Measurements from ENCODE around the gene SPO11.

SPO11 gene

DNA sequence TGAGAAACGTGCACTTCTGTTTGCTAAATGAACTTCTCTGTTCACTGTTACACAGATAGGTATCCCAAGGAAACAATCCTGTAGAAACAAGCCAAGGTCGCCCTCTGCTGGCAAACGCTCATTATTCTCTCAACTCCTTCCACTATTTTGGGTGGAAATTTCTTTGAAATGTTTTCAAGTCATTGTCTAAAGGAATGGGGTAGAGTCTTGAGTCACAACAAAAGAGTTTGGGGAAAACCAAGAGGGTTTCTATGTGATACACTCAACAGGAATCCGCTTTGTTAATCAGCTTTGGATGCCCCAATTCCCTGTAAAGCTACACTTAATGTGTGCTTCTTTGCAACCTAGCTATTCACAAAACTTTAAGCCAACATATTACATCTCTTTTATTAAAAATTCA is 16.9 kb downstream of the SPO11 start:
- TF ChIP-seq, protein P1, sequence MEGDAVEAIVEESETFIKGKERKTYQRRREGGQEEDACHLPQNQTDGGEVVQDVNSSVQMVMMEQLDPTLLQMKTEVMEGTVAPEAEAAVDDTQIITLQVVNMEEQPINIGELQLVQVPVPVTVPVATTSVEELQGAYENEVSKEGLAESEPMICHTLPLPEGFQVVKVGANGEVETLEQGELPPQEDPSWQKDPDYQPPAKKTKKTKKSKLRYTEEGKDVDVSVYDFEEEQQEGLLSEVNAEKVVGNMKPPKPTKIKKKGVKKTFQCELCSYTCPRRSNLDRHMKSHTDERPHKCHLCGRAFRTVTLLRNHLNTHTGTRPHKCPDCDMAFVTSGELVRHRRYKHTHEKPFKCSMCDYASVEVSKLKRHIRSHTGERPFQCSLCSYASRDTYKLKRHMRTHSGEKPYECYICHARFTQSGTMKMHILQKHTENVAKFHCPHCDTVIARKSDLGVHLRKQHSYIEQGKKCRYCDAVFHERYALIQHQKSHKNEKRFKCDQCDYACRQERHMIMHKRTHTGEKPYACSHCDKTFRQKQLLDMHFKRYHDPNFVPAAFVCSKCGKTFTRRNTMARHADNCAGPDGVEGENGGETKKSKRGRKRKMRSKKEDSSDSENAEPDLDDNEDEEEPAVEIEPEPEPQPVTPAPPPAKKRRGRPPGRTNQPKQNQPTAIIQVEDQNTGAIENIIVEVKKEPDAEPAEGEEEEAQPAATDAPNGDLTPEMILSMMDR (IDR thresholded peaks at IDR 0.05), result peak; percentile 79

DNA sequence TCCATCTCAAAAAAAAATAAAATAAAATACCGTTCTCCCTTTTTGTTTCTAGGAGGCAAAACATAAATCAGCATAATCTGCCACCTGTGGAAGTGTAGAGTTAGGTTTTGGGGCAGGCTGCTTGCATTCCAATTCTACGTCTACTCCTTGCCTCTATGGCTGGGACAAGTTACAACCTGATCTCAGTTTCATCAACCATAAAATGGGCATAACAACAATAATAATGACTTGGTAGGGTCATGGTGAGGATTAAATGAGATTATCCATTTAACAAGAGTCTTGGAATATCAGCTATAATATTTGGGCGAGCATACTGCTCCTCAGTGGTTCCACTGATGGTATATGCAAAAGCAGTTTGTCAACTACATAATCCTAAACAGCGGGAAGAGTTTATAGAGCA is 17.8 kb downstream of the SPO11 start:
- TF ChIP-seq, protein P1 (IDR thresholded peaks at IDR 0.05), result no peak

DNA sequence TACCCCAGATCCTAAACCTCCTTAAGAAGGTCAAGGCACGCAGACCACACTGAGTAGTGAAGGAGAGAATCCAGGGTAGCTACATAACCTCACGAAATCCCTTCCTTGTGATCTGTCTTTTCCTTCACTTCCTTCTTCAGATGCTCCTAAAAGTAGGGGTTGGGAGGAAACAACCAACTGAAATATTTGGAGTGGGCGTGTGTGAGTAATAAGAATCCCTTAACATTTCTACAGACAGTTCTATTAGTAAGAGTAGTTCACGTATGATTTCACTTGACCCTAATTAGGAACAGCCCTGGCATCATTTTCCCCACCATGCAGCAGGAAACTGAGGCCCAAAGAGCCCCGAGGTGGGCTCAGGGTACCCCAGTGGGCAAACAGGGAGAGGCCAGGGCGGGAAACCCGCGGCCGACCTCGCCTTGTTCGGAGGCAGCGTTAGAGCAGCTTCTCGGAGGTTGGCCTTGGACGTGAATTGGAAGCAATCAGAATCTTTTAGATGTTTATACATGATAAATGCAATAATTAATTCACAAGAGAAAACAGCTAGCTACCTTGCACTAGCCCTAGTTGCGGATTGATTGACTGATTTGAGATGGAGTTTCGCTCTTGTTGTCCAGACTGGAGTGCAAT is 20.6 kb downstream of the SPO11 start:
- TF ChIP-seq, protein P1 (IDR thresholded peaks at IDR 0.05), result no peak

DNA sequence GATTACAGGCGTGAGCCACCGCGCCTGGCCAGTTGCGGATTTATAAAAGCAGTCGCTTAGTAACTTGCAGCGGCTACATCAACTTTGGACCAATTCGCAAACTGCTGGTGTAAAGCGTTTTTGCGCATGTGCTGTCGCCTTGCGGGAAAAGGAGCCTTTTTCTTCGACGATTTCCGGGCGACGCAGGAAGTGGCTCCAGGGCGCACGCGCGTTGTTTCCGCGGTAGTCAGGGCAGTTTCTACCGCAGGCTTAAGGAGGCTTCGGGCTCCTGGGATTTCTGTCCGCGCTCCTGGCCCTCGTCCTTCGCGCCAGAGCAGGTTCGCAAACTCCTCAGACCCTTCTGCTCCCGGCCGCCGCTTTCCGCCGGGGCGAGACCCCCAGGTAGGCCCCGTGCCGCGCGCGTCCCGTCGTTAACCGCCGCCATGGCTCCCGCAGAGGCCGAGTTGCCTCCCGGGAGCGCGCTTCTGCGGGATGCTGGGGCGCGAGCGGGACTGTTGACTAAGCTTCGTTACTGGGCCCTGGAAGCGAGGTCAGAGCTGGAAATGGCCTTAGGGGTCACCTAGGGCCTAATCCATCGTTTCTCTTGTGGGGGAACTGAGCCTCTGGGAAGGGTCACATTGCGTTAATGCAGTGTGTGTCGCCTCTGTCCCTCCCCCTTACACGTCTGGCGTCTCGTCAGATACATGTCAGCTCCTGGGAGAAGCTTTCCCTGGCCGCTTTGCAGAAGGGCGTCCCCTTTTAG is 21.6 kb downstream of the SPO11 start, which contains the start of gene RAE1:
RAE1 (plus strand) TSS at position 214 of the 742 bp plus-strand sequence. CDS start 2,784 bp downstream, outside the sequence.
- TF ChIP-seq, protein P1 (IDR thresholded peaks at IDR 0.05), result no peak

DNA sequence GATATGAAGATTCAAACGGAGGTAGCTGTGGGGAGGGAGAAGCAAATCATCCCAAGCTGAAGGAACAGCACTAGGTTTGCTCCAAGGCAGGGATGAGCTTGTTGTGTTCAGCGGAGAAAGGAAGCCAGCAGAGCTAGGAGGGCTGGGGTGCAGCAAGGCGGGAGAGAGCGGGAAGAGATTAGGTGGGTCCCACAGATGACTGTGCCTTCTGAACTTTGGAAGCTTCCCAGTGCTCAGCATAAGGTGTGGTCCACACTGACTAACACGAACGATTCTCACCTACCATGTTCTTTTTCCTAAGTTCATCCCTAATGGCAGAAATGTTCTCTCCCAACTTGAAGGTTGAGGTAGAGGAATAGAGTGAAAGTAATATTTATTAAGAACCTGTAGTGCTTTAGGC is 22.7 kb downstream of the SPO11 start:
- TF ChIP-seq, protein P1 (IDR thresholded peaks at IDR 0.05), result no peak

DNA sequence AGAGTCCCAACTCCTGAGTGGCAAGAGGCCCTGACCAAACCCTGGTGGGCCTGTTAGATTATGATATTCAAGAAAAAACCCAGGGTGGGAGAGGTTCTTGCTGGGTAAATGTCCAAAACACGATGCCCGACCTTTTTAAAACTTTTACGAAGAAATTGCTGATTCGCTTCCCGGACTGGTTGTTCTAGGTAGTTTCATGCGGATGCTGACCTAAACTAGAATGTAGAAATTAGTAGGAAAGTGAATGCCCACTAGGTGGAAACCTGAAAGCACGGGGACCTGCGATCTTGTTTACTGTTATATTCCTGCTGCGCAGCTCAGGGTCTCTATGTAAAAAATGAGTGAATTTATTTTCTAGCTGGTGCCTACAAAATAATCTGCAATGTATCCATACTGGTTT is 23.7 kb downstream of the SPO11 start:
- TF ChIP-seq, protein P1 (IDR thresholded peaks at IDR 0.05), result no peak

DNA sequence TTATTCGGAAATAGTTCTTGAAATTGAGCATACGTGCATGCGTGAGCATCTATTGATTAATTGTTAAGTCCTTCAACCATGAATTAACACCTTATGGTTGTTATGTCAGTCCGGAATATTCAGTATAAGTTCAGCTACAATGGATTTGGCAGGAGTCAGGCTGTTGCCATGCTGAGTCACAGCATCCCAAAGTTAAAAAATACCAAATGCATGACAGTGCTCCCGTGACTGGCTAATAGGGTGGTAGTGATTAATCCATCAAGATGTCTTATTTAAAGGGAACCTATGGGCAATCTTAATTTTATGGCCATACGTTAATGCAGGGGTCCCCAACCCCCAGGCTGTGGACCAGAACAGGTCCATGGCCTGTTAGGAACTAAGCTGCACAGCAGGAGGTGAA is 31.9 kb downstream of the SPO11 start:
- TF ChIP-seq, protein P1 (IDR thresholded peaks at IDR 0.05), result no peak

All from LNCAP (cell line).